Kidney (tissue), 14 donors: Measurements from ENCODE around the gene KLHL3. TPM values are rescaled to one million over a fixed set of nuclear protein-coding genes. Genes with fewer than 3 reads are reported as not detected.

Experiments used
- DNase-seq, 5 donors: peaks; one replicate each; pipeline ENCODE4 v3.0.0-alpha.2; 2013 to 2020
- FAIRE-seq: peaks from 2 replicates; lab custom pipeline; 2012; peaks lifted over from hg19 to GRCh38; lab: Jason Lieb, UNC
- H3K27ac ChIP-seq, 2 donors: one replicate each; pipeline ENCODE4 v1.7.0; 2013; ENCODE audit warnings: low read depth in 2 of 2, low read length in 2 of 2, inconsistent platforms in 1 of 2
- H3K27me3 ChIP-seq: one replicate; pipeline ENCODE4 v1.7.1; 2013; ENCODE audit warnings: low read length, inconsistent platforms; ENCODE audit not compliant: control insufficient read depth, insufficient read depth
- H3K36me3 ChIP-seq, 3 donors: one replicate each; pipeline versions ENCODE4 v1.7.0 to v1.7.1; 2013; ENCODE audit warnings: low read length in 3 of 3, control low read depth in 1 of 3, inconsistent platforms in 1 of 3; ENCODE audit not compliant: insufficient read depth in 3 of 3, control insufficient read depth in 2 of 3
- H3K4me1 ChIP-seq, 3 donors: one replicate each; pipeline versions ENCODE4 v1.7.0 to v1.7.1; 2013; ENCODE audit warnings: low read length in 3 of 3, inconsistent platforms in 1 of 3, low read depth in 1 of 3; ENCODE audit not compliant: control insufficient read depth in 2 of 3, insufficient read depth in 2 of 3
- H3K4me3 ChIP-seq, 3 donors: one replicate each; pipeline versions ENCODE4 v1.7.0 to v1.8.1; 2013; ENCODE audit warnings: low read length in 3 of 3, control low read depth in 1 of 3, inconsistent platforms in 1 of 3
- H3K9ac ChIP-seq, 3 donors: one replicate each; pipeline versions ENCODE4 v1.7.0 to v1.7.1; 2013; ENCODE audit warnings: low read length in 3 of 3, control low read depth in 1 of 3, inconsistent platforms in 1 of 3
- H3K9me3 ChIP-seq, 3 donors: one replicate each; pipeline versions ENCODE4 v1.7.0 to v1.7.1; 2013; ENCODE audit warnings: low read length in 3 of 3, control low read depth in 1 of 3, inconsistent platforms in 1 of 3; ENCODE audit not compliant: control insufficient read depth in 2 of 3, insufficient read depth in 1 of 3
- intact Hi-C: fragments of 100-400 bp; cut with DNase I; formaldehyde crosslinking; loops from one replicate; pipeline ENCODE4 v1.11.1; 2022
- polyA plus RNA-seq: library from polyadenylated mRNA; stranded (reverse); fragments of 350-450 nt; fragmentation: Illumina TruSeq; extraction: RNeasy Lipid Tissue Mini Kit (QIAGEN cat#74804); gene quantifications from one replicate; pipeline ENCODE4 v1.2.3, GENCODE V29; 2014; ENCODE audit warnings: low read depth, low replicate concordance; ENCODE audit not compliant: insufficient read depth
- total RNA-seq: library from RNA; stranded (reverse); fragmentation: NEBNext Ultra II Directional; extraction: Animal tissue kit (Norgen Biotek cat#: 25700); gene quantifications from one replicate; pipeline ENCODE4 v1.2.1, GENCODE V29; 2021
- TF ChIP-seq, protein P1 (sequence below): IDR thresholded peaks from 3 replicates; pipeline ENCODE4 v1.5.1; 2012; ENCODE audit warnings: mild to moderate bottlenecking, moderate library complexity, borderline replicate concordance; ENCODE audit not compliant: insufficient read depth; ENCODE audit errors: extremely low read depth
- donor health status: control.
- donor health status: control.
- donor health status: control.
- donor health status: control.
- donor health status: control.
- donor health status: DM: yes; HTN: yes; CAD: no.
- donor health status: Normal renal cell carcinoma (clear cell type).

Gene KLHL3
- total and polyA plus RNA-seq, 2 donors from 2014 or later, result 8.6 to 15.0 TPM

DNA sequence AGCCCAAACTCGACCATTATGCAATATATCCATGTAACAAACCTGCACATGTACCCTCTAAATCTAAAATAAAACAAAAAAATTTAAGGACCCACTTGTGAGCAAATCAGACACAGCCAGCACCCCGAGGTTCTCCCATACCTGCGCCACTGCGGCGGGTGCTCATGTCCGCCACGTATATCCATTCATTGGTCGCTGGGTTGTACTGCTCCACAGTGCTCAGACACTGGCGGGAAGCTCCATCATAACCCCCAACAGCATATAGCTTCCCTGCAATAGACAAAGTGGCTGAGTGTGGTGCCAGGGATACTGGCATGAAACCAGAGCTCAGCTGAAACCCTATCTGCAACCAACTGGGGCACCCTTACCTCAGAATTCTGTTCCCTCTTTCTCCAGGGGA, 102.0 kb downstream of the KLHL3 start:
- H3K27ac ChIP-seq, result no peak overlapping the region
- H3K36me3 ChIP-seq, result peaks cover 0 to 2% (median 0%) of the 10 kb centered on the region in 3 donors
- no peaks in the 10 kb centered on the region for H3K9me3 ChIP-seq
- no peak overlapping the region for H3K4me3 ChIP-seq
- TF ChIP-seq, protein P1, sequence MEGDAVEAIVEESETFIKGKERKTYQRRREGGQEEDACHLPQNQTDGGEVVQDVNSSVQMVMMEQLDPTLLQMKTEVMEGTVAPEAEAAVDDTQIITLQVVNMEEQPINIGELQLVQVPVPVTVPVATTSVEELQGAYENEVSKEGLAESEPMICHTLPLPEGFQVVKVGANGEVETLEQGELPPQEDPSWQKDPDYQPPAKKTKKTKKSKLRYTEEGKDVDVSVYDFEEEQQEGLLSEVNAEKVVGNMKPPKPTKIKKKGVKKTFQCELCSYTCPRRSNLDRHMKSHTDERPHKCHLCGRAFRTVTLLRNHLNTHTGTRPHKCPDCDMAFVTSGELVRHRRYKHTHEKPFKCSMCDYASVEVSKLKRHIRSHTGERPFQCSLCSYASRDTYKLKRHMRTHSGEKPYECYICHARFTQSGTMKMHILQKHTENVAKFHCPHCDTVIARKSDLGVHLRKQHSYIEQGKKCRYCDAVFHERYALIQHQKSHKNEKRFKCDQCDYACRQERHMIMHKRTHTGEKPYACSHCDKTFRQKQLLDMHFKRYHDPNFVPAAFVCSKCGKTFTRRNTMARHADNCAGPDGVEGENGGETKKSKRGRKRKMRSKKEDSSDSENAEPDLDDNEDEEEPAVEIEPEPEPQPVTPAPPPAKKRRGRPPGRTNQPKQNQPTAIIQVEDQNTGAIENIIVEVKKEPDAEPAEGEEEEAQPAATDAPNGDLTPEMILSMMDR, result no peak
- H3K27me3 ChIP-seq, result no peaks in the 10 kb centered on the region
- intact Hi-C loops, result no loop called here
- no peak for FAIRE-seq
- H3K4me1 ChIP-seq, result peaks cover 0 to 8% (median 0%) of the 10 kb centered on the region in 3 donors
- no peak overlapping the region for H3K9ac ChIP-seq
- DNase-seq, result no peak

DNA sequence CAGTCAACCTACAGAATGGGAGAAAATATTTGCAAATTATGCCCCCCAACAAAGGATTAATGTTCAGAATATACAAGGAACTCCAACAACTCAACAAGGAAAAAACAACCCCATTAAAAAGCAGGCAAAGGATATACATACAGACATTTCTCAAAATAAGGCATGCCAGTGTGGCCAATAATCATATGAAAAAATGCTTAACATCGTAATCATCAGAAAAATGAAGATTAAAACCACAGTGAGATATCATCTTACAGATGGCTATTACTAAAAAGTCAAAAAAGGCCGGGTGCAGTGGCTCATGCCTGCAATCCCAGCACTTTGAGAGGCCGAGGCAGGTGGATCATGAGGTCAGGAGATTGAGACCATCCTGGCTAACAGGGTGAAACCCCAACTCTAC, 103.2 kb downstream of the KLHL3 start:
- intact Hi-C loops, result no loop called here
- H3K27ac ChIP-seq, result no peak overlapping the region
- FAIRE-seq, result no peak

DNA sequence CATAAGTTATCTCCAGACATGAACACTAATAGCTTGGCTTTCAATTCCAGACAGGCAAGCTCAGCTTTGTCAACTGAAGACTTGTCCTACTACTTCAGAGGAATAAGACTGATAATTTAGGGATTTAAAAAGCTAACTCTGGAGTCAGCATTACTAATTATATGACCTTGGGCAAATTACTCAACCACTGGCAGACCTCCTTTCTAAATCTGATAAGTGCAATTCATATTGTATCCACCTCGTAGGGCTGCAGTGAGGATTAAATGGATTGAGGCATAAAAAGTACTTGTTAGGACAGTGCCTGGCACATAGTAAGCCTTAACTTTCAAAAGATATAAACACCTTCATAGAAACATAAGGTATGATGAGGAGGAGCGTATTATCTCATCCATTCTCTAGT, 104.4 kb downstream of the KLHL3 start:
- TF ChIP-seq, protein P1, result no peak
- FAIRE-seq (no peak), DNase-seq (no peak)
- Histone ChIP-seq H3K27ac (peak overlapping the region in 1 of 2 donors; percentile 32), H3K4me3 (no peak overlapping the region), H3K9ac (no peak overlapping the region), H3K9me3 (no peaks in the 10 kb centered on the region), H3K4me1 (peaks cover 0 to 13% (median 0%) of the 10 kb centered on the region in 3 donors), H3K36me3 (no peaks in the 10 kb centered on the region), H3K27me3 (no peaks in the 10 kb centered on the region)
- intact Hi-C loops, result no loop called here

More for the DNA sequence above, 103.2 kb downstream of the KLHL3 start:
- Histone ChIP-seq H3K36me3 (no peaks in the 10 kb centered on the region), H3K4me3 (no peak overlapping the region), H3K9ac (no peak overlapping the region), H3K4me1 (peaks cover 0 to 13% (median 0%) of the 10 kb centered on the region in 3 donors), H3K9me3 (no peaks in the 10 kb centered on the region), H3K27me3 (no peaks in the 10 kb centered on the region)
- TF ChIP-seq, protein P1, result no peak
- DNase-seq, result no peak

DNA sequence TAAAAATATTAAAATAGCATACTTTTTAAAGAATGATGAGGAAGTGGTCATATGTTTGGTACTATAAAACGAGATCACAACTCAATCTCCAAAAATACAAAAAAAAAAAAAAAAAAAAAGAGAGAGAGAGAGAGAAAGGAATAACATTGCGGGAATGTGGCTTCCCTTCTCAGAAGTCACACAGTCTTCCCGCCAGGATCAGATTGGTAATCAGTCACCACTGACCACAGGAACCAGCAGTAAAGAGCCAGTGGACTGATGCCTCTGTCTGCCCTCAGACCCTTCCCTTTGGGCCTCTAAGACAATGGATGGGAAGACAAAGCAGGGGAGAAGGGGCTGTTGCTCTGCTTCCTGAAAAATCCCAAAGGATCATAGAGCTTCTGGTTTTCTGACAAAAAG, 104.9 kb downstream of the KLHL3 start:
- intact Hi-C loops, result no loop called here
- Histone ChIP-seq H3K4me1 (peaks cover 0 to 13% (median 0%) of the 10 kb centered on the region in 3 donors), H3K9ac (no peak overlapping the region), H3K4me3 (no peak overlapping the region), H3K27ac (peak overlapping the region in 1 of 2 donors; percentile 32), H3K27me3 (no peaks in the 10 kb centered on the region), H3K36me3 (no peaks in the 10 kb centered on the region), H3K9me3 (no peaks in the 10 kb centered on the region)
- TF ChIP-seq, protein P1, result no peak
- no peak for DNase-seq
- FAIRE-seq, result no peak
